Activated naive CD4-positive, alpha-beta T cell treated with Interleukin-2 at 50 U/mL for 16 hours (primary cell): ENCODE data around the gene GRN.
"Not testable (repeated sequence)": the region's sequence is repeated elsewhere in the genome, so short reads cannot be mapped to it uniquely, and the experiment has no call there.

Experiments
- DNase-seq: peaks from one replicate; pipeline ENCODE4 v3.0.0-alpha.2; 2020

Gene GRN

GRCh38 chr17:44384823-44385286 lies 39.8 kb downstream of the GRN start:
- DNase-seq = no peak

- peak; percentile 86 for DNase-seq
These were observed 40.4 kb downstream of the GRN start for GRCh38 chr17:44385287-44386181.

GRCh38 chr17:44386182-44386525 lies 41.1 kb downstream of the GRN start:
- no peak for DNase-seq

- DNase-seq = no peak
These were observed 42.7 kb downstream of the GRN start for GRCh38 chr17:44387804-44388203.

GRCh38 chr17:44389281-44389680 lies 44.2 kb downstream of the GRN start, which contains the start of gene ITGA2B:
Gene ITGA2B (minus strand): TSS chr17:44389649. CDS start chr17:44389473, 176 bp downstream.
- DNase-seq = no peak

- no peak for DNase-seq
These were observed 44.7 kb downstream of the GRN start for GRCh38 chr17:44389723-44390202.

- DNase-seq = no peak
These were observed 45.3 kb downstream of the GRN start for GRCh38 chr17:44390250-44390870.

- not testable (repeated sequence) for DNase-seq
These were observed 49.0 kb downstream of the GRN start for GRCh38 chr17:44394112-44394511.

- DNase-seq = no peak
These were observed 49.7 kb downstream of the GRN start for GRCh38 chr17:44394833-44395232.

GRCh38 chr17:44396946-44397345 lies 51.8 kb downstream of the GRN start:
- no peak for DNase-seq

GRCh38 chr17:44397479-44398440 lies 52.7 kb downstream of the GRN start:
- no peak for DNase-seq

- DNase-seq = no peak
These were observed 53.9 kb downstream of the GRN start for GRCh38 chr17:44398692-44399691.

GRCh38 chr17:44400226-44400847 lies 55.2 kb downstream of the GRN start:
- no peak for DNase-seq
